ENCODE measurements around the gene ALDOB.

The ALDOB gene

DNA sequence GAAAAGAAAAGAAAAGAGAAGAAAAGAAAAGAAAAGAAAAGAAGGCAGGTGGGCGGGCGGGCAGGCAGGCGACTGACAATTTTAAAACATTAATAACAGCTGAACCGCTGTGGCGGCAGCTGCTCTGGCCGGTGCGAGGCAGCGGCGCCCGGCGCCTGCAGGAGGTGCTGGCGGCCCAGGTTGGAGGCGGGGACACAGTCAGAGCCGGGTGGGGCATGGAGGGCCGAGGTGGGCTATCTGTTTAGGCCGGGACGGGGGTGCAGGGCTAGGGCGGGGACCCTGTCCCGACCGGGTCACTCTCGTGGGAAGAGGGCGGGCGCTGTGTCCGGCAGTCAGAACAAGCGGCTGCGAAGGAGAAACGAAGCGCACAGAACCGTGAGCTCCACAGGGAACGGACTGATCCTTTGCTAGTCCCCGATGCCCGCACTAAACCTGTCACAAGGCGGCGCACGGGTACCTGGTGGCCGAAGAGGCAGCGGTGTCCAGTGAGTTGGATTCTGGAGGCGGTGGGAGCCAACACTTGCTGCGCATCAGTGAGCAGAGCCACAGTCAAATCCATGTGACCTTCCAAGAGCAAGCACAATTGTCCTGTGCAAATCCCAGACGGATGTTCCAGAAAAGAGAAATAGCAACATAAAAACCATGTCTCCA lies 13.6 kb upstream of the ALDOB start:
- peak overlapping the region; percentile 55 for H3K4me3 ChIP-seq (ENCODE audit: low read depth, low read length)
- peak; percentile 48 for DNase-seq (ENCODE audit: low read depth)
- TF ChIP-seq, protein P1, sequence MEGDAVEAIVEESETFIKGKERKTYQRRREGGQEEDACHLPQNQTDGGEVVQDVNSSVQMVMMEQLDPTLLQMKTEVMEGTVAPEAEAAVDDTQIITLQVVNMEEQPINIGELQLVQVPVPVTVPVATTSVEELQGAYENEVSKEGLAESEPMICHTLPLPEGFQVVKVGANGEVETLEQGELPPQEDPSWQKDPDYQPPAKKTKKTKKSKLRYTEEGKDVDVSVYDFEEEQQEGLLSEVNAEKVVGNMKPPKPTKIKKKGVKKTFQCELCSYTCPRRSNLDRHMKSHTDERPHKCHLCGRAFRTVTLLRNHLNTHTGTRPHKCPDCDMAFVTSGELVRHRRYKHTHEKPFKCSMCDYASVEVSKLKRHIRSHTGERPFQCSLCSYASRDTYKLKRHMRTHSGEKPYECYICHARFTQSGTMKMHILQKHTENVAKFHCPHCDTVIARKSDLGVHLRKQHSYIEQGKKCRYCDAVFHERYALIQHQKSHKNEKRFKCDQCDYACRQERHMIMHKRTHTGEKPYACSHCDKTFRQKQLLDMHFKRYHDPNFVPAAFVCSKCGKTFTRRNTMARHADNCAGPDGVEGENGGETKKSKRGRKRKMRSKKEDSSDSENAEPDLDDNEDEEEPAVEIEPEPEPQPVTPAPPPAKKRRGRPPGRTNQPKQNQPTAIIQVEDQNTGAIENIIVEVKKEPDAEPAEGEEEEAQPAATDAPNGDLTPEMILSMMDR (IDR thresholded peaks at IDR 0.05; ENCODE audit: control insufficient read depth, extremely low read depth, insufficient read depth) = peak; percentile 83

GRCh38 chr9:101448680-101449070 lies 13.1 kb upstream of the ALDOB start:
- TF ChIP-seq, protein P1 (IDR thresholded peaks at IDR 0.05; ENCODE audit: control insufficient read depth, extremely low read depth, insufficient read depth) = no peak
- no peak for DNase-seq (ENCODE audit: low read depth)
- H3K4me3 ChIP-seq (ENCODE audit: low read depth, low read length) = no peak overlapping the region

GRCh38 chr9:101446732-101447131 lies 11.2 kb upstream of the ALDOB start:
- TF ChIP-seq, protein P1 (IDR thresholded peaks at IDR 0.05; ENCODE audit: control insufficient read depth, extremely low read depth, insufficient read depth) = no peak
- DNase-seq (ENCODE audit: low read depth) = no peak
- H3K4me3 ChIP-seq (ENCODE audit: low read depth, low read length) = no peak overlapping the region

DNA sequence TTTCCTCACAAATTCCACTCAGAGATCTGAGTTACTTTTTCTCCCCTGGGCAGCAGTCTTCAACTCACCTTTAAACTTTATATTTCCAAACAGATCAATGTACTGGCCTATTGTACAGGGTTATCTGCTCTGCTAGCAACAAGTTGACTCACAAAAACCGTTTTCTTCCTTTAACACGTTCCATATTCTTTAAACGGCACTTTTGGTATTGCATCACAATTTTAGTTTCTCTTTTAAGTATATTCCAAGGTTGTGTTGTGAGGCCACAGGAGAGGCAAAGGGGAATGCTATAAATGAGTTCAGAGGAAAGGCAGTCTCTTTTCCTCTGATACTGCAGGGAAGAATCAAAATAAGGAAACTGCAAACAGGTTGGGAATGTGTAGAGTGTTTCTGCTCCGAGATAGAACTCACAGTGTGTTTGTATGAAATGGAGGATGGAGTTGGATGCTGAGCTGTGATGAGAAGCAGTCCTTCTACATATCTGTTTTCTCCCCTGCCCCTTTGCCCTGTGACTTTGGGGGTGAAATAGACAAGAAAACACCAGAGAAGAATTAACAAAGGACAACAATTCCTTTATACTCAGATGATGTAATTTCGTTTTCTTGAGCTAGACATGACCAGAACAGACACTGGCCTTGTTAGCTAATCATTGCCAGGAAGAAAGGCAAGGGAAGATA lies 9.9 kb upstream of the ALDOB start:
- no peak overlapping the region for H3K4me3 ChIP-seq (ENCODE audit: low read depth, low read length)
- TF ChIP-seq, protein P1 (IDR thresholded peaks at IDR 0.05; ENCODE audit: control insufficient read depth, extremely low read depth, insufficient read depth) = no peak
- DNase-seq (ENCODE audit: low read depth) = no peak

DNA sequence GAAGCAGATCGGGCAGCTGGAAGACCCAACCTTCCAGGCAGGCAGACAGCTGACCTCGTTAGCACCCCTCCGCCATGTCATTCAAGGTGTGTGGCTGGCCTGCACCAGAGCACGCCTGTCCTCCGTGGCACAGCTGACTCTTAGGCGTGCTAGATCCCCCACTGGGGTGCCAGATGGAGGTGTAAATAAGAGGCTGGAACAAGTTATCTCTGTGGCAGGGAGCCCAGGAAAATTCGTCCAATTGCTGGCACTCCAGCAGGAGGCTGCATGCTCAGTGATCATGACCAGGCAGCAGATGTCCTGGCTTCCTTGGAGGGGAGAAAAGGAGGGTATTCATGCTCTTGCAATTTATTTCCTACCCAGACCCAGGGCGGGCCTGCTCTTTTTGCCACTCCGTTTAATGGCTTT lies 7.8 kb upstream of the ALDOB start:
- TF ChIP-seq, protein P1 (IDR thresholded peaks at IDR 0.05; ENCODE audit: control insufficient read depth, extremely low read depth, insufficient read depth) = no peak

GRCh38 chr9:101442736-101443135 lies 7.2 kb upstream of the ALDOB start:
- DNase-seq (ENCODE audit: low read depth) = no peak
- TF ChIP-seq, protein P1 (IDR thresholded peaks at IDR 0.05; ENCODE audit: control insufficient read depth, extremely low read depth, insufficient read depth) = no peak

More for the DNA sequence above, 7.8 kb upstream of the ALDOB start:
- DNase-seq (ENCODE audit: low read depth) = no peak
- H3K4me3 ChIP-seq (ENCODE audit: low read depth, low read length) = no peak overlapping the region

More at GRCh38 chr9:101442736-101443135, 7.2 kb upstream of the ALDOB start:
- no peak overlapping the region for H3K4me3 ChIP-seq (ENCODE audit: low read depth, low read length)

Data from LNCaP clone FGC (cell line).